Ovary (tissue), 9 donors: Measurements from ENCODE around the gene NDUFS6. TPM values are rescaled to one million over a fixed set of nuclear protein-coding genes. Genes with fewer than 3 reads are reported as not detected.

Experiments
- DNase-seq, 5 donors: peaks; one replicate each; pipeline ENCODE4 v3.0.0-alpha.2; 2019 to 2020
- H3K27ac ChIP-seq, 2 donors: fragments of 200-600 bp; one replicate each; pipeline versions ENCODE4 v1.5.1 to v1.8.0; 2019 to 2022
- H3K27me3 ChIP-seq: fragments of 200-600 bp; one replicate; pipeline ENCODE4 v1.8.0; 2022
- H3K36me3 ChIP-seq: fragments of 200-600 bp; sonication (generic); one replicate; pipeline ENCODE4 v1.5.1; 2019
- H3K4me1 ChIP-seq: one replicate; pipeline ENCODE4 v1.8.1; 2013; ENCODE audit warnings: mild to moderate bottlenecking, moderate library complexity; ENCODE audit not compliant: insufficient read depth
- H3K4me3 ChIP-seq: fragments of 200-600 bp; sonication (generic); one replicate; pipeline ENCODE4 v1.5.1; 2017
- H3K9me3 ChIP-seq, 2 donors: fragments of 200-600 bp in 1 of 2; sonication (generic) in 1 of 2; one replicate each; pipeline versions ENCODE4 v1.5.1 to v1.8.1; 2013 to 2019; ENCODE audit warnings: mild to moderate bottlenecking in 1 of 2, moderate library complexity in 1 of 2
- CTCF ChIP-seq, 3 donors: fragments of 450-650 bp in 2 of 3; fragments of 200-600 bp in 1 of 3; IDR thresholded peaks; one replicate each; pipeline versions ENCODE4 v1.5.1 to v1.8.0; 2016 to 2022; ENCODE audit warnings: antibody characterized with exemption in 3 of 3, mild to moderate bottlenecking in 1 of 3
- EP300 ChIP-seq: sonication (generic); formaldehyde crosslinking; IDR thresholded peaks from one replicate; pipeline ENCODE4 v1.6.1; 2017; ENCODE audit warnings: antibody characterized with exemption
- POLR2A ChIP-seq: fragments of 450-650 bp; IDR thresholded peaks from one replicate; pipeline ENCODE4 v1.6.1; 2017; ENCODE audit warnings: antibody characterized with exemption, mild to moderate bottlenecking, moderate library complexity
- WGBS, 3 donors: extraction: QIAGEN DNeasy Blood & Tissue Kit in 1 of 3; methylation state at CpG; one replicate each; pipeline versions ENCODE4 v1.1.5 to v1.1.7; 2013 to 2017; 5-methylcytosine and 5-hydroxymethylcytosine counted together
- intact Hi-C, 4 donors: fragments of 100-400 bp; cut with DNase I; formaldehyde crosslinking; loops; one replicate each; pipeline versions ENCODE4 v1.11.0 to v1.15.1; 2022 to 2023
- polyA plus RNA-seq, 2 donors: library from polyadenylated mRNA; stranded (reverse); fragments of 200-250 nt in 1 of 2; fragments of 350-450 nt in 1 of 2; fragmentation: Illumina TruSeq in 1 of 2; extraction: RNeasy Lipid Tissue Mini Kit (QIAGEN cat#74804) in 1 of 2; gene quantifications; one replicate each; pipeline ENCODE4 v1.2.3, GENCODE V29; 2013 to 2014
- total RNA-seq, 7 donors: library from RNA; depleted of rRNA in 2 of 7; stranded (reverse); fragments of >200 nt in 2 of 7; fragmentation: NEBNext Ultra II Directional in 3 of 7; extraction: Animal tissue kit (Norgen Biotek cat#: 25700) in 3 of 7; gene quantifications; one replicate each; pipeline versions ENCODE4 v1.1.0 to v1.2.4, GENCODE V29; 2016 to 2023
- donor health status: DM: no; HTN: no; CAD: no; lungs with moderate emphysema.
- donor health status: DM: no; HTN: no; CAD: no.
- donor health status: Bipolar disorder and iron deficiency.
- donor health status: DM: yes; HTN: yes; CAD: no.
- donor health status: DM: no; HTN: no; CAD: no.
- donor health status: DM: yes; HTN: yes; CAD: no.

The NDUFS6 gene
- total and polyA plus RNA-seq, 9 donors, result 16.3 to 50.8 (median 21.5) TPM

GRCh38 chr5:1820926-1821325, 19.7 kb downstream of the NDUFS6 start:
- Histone ChIP-seq H3K36me3 (no peaks in the 10 kb centered on the region), H3K4me1 (no peaks in the 10 kb centered on the region), H3K27me3 (no peaks in the 10 kb centered on the region), H3K4me3 (no peak overlapping the region), H3K27ac (no peak overlapping the region), H3K9me3 (no peaks in the 10 kb centered on the region)
- WGBS, 3 donors, result 90 to 91% (median 90%) methylated on average over 4 of the region's 4 CpGs
- intact Hi-C loops, result no loop called here
- no peak for DNase-seq
- TF ChIP-seq POLR2A (no peak), EP300 (no peak), CTCF (IDR thresholded peaks at IDR 0.05) (no peak)

GRCh38 chr5:1821862-1822261, 20.7 kb downstream of the NDUFS6 start:
- no peak for DNase-seq
- TF ChIP-seq POLR2A (no peak), CTCF (IDR thresholded peaks at IDR 0.05) (no peak), EP300 (no peak)
- 85 to 92% (median 88%) methylated on average over 8 of the region's 8 CpGs for WGBS, 3 donors
- Histone ChIP-seq H3K4me1 (no peaks in the 10 kb centered on the region), H3K27ac (no peak overlapping the region), H3K36me3 (no peaks in the 10 kb centered on the region), H3K27me3 (no peaks in the 10 kb centered on the region), H3K4me3 (no peak overlapping the region), H3K9me3 (no peaks in the 10 kb centered on the region)
- intact Hi-C loops, result no loop called here

- no peaks in the 10 kb centered on the region for H3K9me3 ChIP-seq
- no peaks in the 10 kb centered on the region for H3K36me3 ChIP-seq
- no peaks in the 10 kb centered on the region for H3K4me1 ChIP-seq
- no peak for TF ChIP-seq EP300
- TF ChIP-seq POLR2A, result no peak
- TF ChIP-seq CTCF (IDR thresholded peaks at IDR 0.05), result no peak
- H3K27ac ChIP-seq, result no peak overlapping the region
- WGBS, 3 donors, result 83 to 96% (median 96%) methylated on average over 12 of the region's 12 CpGs
- no peak for DNase-seq
- intact Hi-C loops, result no loop called here
- H3K4me3 ChIP-seq, result no peak overlapping the region
- no peaks in the 10 kb centered on the region for H3K27me3 ChIP-seq
Observed at GRCh38 chr5:1823381-1824034, 22.3 kb downstream of the NDUFS6 start.

GRCh38 chr5:1824109-1824821, 23.1 kb downstream of the NDUFS6 start:
- WGBS, 3 donors, result 86 to 93% (median 92%) methylated on average over 19 to 25 of the region's 25 CpGs

More at GRCh38 chr5:1824109-1824821, 23.1 kb downstream of the NDUFS6 start:
- Histone ChIP-seq H3K27me3 (no peaks in the 10 kb centered on the region), H3K36me3 (no peaks in the 10 kb centered on the region), H3K4me3 (no peak overlapping the region), H3K9me3 (no peaks in the 10 kb centered on the region), H3K27ac (no peak overlapping the region), H3K4me1 (no peaks in the 10 kb centered on the region)
- intact Hi-C loops, result no loop called here
- TF ChIP-seq EP300 (no peak), CTCF (IDR thresholded peaks at IDR 0.05) (no peak), POLR2A (no peak)
- DNase-seq, result no peak
